Nephron (organoid): ENCODE measurements around the gene MSLN.

ENCODE experiments used
- H3K27ac Mint-ChIP-seq, 3 experiments: 2 replicates each; pipeline ENCODE4 v1.8.0; 2020; ENCODE audit warnings: mixed read lengths in 3 of 3, mild to moderate bottlenecking in 2 of 3, moderate library complexity in 1 of 3
- H3K27me3 Mint-ChIP-seq: 2 replicates; pipeline ENCODE4 v1.8.0; 2021; ENCODE audit warnings: low read depth, mild to moderate bottlenecking, moderate library complexity, mixed read lengths
- H3K36me3 Mint-ChIP-seq: 2 replicates; pipeline ENCODE4 v1.8.0; 2020; ENCODE audit warnings: low read depth, mixed read lengths
- H3K4me1 Mint-ChIP-seq: 2 replicates; pipeline ENCODE4 v1.8.0; 2020; ENCODE audit warnings: mixed read lengths
- H3K4me3 Mint-ChIP-seq, 3 experiments: 2 replicates each; pipeline ENCODE4 v1.8.0; 2020; ENCODE audit warnings: mild to moderate bottlenecking in 3 of 3, mixed read lengths in 3 of 3, moderate library complexity in 2 of 3
- H3K9me3 Mint-ChIP-seq: 2 replicates; pipeline ENCODE4 v1.8.0; 2020; ENCODE audit warnings: mixed read lengths
- TF ChIP-seq, protein P1 (sequence below), 3 experiments: fragments of 200-600 bp; sonication (generic); IDR thresholded peaks; one replicate each; pipeline ENCODE4 v1.5.0; 2021; ENCODE audit warnings: antibody characterized with exemption in 3 of 3; ENCODE audit not compliant: unreplicated experiment in 3 of 3

Gene MSLN

GRCh38 chr16:725463-726187 lies 34.9 kb upstream of the MSLN start:
- Mint-ChIP-seq H3K4me1 (no peaks in the 10 kb centered on the region), H3K27ac (no peak overlapping the region), H3K9me3 (no peaks in the 10 kb centered on the region), H3K4me3 (peak overlapping the region in 1 of 3 experiments; percentile 19), H3K36me3 (no peaks in the 10 kb centered on the region), H3K27me3 (peaks cover 13% of the 10 kb centered on the region)
- TF ChIP-seq, protein P1, sequence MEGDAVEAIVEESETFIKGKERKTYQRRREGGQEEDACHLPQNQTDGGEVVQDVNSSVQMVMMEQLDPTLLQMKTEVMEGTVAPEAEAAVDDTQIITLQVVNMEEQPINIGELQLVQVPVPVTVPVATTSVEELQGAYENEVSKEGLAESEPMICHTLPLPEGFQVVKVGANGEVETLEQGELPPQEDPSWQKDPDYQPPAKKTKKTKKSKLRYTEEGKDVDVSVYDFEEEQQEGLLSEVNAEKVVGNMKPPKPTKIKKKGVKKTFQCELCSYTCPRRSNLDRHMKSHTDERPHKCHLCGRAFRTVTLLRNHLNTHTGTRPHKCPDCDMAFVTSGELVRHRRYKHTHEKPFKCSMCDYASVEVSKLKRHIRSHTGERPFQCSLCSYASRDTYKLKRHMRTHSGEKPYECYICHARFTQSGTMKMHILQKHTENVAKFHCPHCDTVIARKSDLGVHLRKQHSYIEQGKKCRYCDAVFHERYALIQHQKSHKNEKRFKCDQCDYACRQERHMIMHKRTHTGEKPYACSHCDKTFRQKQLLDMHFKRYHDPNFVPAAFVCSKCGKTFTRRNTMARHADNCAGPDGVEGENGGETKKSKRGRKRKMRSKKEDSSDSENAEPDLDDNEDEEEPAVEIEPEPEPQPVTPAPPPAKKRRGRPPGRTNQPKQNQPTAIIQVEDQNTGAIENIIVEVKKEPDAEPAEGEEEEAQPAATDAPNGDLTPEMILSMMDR (IDR thresholded peaks at IDR 0.05; ENCODE audit: unreplicated experiment in 3 of 3): no peak

GRCh38 chr16:726188-726437 lies 34.4 kb upstream of the MSLN start:
- H3K9me3 Mint-ChIP-seq: no peaks in the 10 kb centered on the region
- TF ChIP-seq, protein P1 (IDR thresholded peaks at IDR 0.05; ENCODE audit: unreplicated experiment in 3 of 3): no peak
- H3K27ac Mint-ChIP-seq: no peak overlapping the region
- no peaks in the 10 kb centered on the region for H3K36me3 Mint-ChIP-seq
- no peaks in the 10 kb centered on the region for H3K4me1 Mint-ChIP-seq
- H3K27me3 Mint-ChIP-seq: peaks cover 13% of the 10 kb centered on the region
- peak overlapping the region in 1 of 3 experiments; percentile 47 for H3K4me3 Mint-ChIP-seq

DNA sequence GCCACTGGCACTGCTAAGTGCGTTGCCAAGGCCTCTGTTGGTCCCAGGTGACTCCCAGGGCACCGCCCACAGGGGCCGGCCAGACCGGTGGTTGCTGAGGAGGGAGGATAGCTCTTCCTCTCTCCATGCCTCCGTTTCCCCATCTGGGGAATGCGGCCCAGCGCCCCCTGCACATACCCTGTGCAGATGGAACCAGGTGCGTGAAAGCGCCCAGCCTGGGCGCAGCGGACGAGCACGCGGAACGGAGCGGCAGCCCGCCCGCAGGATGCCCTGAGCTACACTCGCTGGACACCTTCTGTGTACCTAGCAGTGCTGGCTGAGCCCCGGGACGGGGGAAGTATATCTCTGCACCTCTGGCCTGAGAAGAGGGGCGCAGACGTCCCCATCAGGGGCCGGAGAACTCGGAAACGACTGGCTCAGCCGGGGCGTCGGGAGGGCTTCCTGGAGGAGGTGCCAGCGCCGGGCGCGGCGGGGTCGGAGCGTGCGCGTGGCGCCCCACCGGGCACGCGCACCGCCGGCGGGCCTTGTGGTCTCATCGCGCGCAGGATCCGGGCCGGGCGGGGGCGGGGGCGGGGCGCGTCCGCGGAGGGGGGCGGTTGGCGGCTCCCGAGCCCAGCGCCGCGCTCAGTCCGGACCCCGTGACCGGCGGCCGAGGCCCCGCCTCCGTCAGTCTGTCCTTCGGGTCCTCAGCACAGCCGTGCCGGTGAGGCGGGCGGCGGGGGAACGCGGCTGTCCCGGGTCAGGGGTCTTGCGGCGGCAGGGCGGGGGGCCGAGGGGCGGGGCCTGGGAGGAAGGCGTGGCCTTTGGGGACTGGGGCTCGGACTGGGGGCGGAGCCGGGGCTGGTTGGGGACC lies 33.9 kb upstream of the MSLN start, which contains the start of the genes CCDC78 and HAGHL:
Gene CCDC78, minus strand, starts transcription at position 6 of the 853 bp plus-strand sequence. CDS start 76 bp downstream, outside the sequence.
Gene HAGHL, plus strand, starts transcription at position 669 of the 853 bp plus-strand sequence. CDS start 404 bp downstream, outside the sequence.
- TF ChIP-seq, protein P1 (IDR thresholded peaks at IDR 0.05; ENCODE audit: unreplicated experiment in 3 of 3): no peak
- Mint-ChIP-seq H3K27me3 (peaks cover 13% of the 10 kb centered on the region), H3K9me3 (no peaks in the 10 kb centered on the region), H3K27ac (no peak within 1 kb of the TSS), H3K4me1 (no peaks in the 10 kb centered on the region), H3K36me3 (no peaks in the 10 kb centered on the region), H3K4me3 (peak within 1 kb of the TSS; percentile 22 to 75 (median 47))

DNA sequence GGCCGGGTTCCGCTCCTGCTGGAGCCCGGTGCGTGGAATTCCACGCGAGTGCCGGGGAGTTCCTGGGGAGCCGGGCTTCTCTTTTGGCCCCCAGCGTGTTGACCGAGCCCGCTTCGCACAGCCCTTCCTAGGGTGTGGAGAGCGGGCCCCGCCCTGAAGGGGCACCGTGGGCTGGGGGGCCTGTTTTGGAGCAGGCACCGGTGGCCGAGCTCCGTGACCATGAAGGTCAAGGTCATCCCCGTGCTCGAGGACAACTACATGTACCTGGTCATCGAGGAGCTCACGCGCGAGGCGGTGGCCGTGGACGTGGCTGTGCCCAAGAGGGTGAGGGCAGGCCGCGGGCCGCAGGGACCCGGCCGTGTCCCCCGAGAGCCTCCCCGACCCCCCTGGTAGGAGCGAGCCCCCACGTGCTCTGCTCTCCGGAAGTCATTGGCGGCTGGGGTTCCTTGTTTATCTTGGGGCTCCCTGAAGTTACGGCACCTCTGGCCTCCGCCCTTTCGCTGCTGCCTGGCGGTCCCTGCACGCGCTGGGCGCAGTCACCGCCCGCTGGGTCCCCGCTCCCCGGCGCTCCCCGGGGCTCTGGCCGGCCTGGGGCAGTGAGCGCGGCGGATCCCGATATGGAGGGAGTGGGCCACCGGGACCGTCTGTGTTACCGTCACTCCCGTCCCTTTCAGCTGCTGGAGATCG lies 33.1 kb upstream of the MSLN start:
- TF ChIP-seq, protein P1 (IDR thresholded peaks at IDR 0.05; ENCODE audit: unreplicated experiment in 3 of 3): no peak
- H3K4me1 Mint-ChIP-seq: no peaks in the 10 kb centered on the region
- H3K27me3 Mint-ChIP-seq: peaks cover 13% of the 10 kb centered on the region
- peak overlapping the region in 1 of 3 experiments; percentile 35 for H3K4me3 Mint-ChIP-seq
- H3K36me3 Mint-ChIP-seq: peaks cover 3% of the 10 kb centered on the region
- H3K9me3 Mint-ChIP-seq: no peaks in the 10 kb centered on the region
- no peak overlapping the region for H3K27ac Mint-ChIP-seq

DNA sequence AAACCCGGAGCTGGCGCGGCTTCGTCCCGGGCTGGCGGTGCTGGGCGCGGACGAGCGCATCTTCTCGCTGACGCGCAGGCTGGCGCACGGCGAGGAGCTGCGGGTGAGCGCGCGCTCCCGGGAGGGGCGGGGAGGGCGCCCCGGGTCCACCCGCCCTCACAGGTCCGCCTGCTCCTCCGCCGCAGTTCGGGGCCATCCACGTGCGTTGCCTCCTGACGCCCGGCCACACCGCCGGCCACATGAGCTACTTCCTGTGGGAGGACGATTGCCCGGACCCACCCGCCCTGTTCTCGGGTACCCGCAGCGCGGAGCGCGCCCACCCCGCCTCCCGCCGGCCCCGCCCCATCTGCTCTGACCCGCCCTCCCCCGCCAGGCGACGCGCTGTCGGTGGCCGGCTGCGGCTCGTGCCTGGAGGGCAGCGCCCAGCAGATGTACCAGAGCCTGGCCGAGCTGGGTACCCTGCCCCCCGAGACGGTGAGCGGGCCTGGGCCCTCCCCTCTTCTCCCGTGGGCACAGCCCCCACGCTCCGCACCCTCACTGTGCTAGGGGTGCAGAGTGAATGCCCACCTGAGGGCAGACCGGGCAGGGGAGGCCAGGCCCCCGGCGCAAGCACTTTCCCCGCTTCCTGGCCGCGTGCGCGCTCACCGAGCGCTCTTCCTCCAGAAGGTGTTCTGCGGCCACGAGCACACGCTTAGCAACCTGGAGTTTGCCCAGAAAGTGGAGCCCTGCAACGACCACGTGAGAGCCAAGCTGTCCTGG lies 32.2 kb upstream of the MSLN start:
- no peaks in the 10 kb centered on the region for H3K4me1 Mint-ChIP-seq
- peak overlapping the region; percentile 22 to 45 (median 28) for H3K4me3 Mint-ChIP-seq
- H3K27me3 Mint-ChIP-seq: peaks cover 13% of the 10 kb centered on the region
- H3K27ac Mint-ChIP-seq: no peak overlapping the region
- TF ChIP-seq, protein P1 (IDR thresholded peaks at IDR 0.05; ENCODE audit: unreplicated experiment in 3 of 3): no peak
- H3K9me3 Mint-ChIP-seq: no peaks in the 10 kb centered on the region
- H3K36me3 Mint-ChIP-seq: peaks cover 7% of the 10 kb centered on the region
